ENCODE measurements around the gene NPNT.

NPNT gene

DNA sequence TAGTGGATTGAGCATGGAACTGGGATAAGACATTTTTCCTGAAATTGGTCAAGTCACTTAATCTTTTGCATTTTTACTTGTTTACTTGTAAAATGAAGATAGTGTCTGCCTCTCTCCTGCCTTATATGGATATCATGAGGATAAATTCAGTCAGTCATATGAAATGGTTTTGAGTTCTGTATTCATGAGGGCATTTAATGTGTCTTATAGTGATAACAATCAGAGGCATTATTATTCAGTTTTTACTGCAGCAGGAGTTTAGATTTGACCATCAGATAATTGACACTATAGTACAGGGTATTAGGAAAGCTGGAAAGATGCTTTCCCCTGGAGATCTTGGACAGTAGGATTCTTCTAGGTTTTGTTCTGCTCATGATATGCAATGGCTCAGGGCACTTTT, 26.0 kb downstream of the NPNT start:
- DNase-seq, result no peak

DNA sequence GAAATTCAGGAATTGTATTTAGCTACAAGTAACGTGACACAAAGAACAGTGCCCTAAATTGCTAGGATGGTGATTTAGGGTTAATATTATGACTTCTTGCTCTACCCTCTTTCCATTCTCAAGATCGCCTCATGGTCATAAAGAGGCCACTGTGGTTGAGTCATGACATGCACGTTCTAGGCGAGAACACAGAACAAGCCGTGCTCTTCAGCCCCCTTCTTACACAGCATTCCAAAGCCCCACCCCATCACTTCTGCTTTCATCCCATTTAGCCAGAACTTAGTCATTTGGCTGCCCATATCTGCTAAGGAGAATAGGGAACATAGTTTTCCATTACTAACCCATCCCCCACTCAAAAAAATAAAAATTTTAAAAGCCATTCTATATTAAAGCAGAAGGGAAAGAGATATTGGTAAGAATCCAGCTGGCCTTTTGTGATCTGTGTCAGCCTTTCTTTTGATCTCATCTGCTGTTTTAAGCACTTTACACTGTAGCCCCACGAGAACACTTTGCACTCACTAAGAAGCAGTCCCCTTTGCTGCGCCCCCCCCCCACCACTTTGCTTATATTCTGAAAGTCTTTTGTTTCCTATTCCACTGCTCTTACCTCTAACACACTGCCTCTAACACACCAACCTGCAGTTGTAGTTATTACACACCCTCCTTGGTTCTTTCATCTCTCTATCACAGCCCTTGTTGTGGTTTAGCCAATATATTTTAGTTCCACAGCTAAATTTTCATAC, 28.4 kb downstream of the NPNT start:
- no peak for DNase-seq

DNA sequence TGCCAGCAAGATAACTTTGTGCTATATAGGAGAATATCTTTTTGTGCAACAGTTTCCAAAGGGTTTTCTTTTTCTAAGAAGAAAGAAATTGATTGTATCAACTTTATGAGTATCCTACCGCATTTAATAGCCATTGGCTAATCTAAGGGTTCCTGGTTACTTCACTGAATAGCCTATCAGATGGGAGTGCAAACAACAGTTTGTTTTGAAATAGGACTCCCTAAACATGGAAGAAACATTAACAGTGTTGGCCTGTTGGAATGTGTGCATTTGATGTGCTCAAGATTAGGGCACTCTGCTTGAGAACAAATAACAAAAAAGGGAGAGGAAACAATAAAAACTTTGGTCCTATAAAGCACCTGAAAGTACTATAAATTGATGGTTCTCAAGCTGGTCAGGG, 29.1 kb downstream of the NPNT start:
- no peak for DNase-seq

DNA sequence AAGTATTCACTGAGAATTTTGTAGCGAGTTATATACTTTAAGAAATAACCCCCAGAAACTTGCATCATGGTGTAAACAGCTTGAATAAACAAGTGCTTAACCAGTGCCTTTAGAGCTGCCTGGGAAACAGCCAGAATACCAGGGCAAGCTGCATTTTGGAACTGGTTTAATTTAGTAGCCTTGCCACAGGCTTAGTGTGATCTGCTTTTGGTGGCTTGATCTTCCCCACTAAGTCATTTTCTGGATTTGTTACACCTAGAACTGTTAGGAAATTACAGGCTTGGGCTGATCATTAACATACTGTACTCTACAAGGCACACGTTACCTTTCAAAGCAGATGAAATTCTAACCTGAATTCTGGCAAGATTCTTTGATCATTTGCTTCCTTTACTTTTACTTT, 35.4 kb downstream of the NPNT start:
- no peak for DNase-seq

DNA sequence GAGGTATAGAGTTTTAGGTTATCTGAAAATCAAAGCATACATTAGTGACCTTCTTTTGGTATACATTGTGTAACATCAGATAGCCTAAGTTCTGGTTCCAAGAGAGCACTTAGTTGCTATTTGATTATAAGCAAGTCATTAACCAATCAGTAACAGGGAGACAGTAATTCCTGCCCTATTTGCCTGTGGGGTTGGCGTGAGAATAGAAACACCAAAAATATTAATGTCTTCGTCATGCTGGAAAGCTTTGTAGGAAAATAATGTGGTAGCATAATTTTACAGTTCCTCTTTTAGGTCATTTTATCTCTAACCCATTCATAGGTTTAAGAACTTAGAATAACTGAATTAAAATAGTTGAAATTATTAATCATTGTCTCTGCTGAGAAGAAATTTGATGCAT, 37.8 kb downstream of the NPNT start:
- DNase-seq, result no peak

DNA sequence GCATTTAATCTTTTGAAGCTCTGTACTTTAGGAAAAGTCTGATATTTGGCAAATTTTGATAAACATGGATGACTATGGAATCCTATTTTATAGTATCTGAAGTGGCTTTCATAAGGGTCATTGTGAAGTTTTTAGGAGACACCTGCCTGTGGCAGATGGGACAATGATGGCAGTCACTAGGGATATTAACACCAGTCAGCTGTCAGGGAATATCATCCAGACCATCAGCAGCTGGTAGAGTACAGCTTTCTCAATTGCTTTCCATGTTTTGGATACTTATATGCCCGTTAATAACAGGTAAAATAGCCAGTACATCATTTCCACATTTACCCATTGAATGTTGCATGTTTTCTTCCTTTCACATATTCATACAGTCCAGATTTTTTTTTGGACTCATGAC, 39.1 kb downstream of the NPNT start:
- no peak for DNase-seq

DNA sequence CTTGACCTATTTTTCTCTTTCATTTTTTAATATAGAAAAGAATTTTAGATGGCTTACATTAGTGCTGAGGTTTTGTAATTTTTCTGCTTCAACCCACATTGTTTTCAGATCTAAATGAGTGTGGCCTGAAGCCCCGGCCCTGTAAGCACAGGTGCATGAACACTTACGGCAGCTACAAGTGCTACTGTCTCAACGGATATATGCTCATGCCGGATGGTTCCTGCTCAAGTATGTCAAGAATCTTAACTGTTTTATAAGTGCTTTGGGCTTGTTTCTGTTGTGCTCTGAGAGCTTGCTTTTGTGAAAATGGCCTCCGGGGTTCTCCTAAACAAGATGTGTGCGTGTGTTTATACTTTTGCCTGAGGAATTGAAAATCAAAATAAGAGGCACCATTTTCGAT, 41.6 kb downstream of the NPNT start:
- DNase-seq, result no peak

DNA sequence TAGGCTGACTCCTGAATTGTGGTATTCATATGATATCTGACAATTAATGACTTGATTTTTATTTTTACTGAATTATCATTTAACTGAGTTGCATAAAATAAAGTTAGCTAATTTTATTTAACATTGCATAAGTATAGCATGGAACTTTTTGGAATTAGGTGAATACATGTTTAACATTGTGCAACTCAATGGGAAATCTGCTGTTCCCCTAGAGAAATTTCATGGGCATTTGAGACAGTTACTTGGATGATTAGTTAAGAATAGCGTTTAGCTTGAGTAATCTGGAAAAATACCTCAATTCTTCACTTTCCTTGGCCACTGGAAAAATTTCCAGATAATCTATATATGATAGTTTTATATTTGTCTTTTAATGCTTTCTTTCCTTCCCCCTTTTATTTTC, 42.5 kb downstream of the NPNT start:
- DNase-seq, result no peak

DNA sequence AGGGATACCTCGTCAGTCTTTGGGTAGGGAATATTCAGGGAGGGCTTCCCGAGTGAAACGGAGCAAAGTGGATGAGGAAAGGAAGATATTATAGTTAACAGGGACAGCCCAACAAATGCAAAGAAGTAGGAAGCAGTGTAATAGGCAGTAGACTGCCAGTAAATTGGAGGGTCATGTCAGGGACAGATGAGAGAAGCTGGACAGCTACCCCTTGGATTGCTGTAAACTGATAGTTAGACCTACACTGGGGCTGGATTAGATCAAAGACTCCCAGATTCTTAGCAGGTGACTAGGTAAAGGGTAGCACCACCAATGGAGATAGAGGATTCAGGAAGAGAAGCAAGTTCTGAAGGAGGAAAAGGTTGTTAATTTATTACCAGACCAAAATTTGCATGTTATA, 48.0 kb downstream of the NPNT start:
- no peak for DNase-seq

DNA sequence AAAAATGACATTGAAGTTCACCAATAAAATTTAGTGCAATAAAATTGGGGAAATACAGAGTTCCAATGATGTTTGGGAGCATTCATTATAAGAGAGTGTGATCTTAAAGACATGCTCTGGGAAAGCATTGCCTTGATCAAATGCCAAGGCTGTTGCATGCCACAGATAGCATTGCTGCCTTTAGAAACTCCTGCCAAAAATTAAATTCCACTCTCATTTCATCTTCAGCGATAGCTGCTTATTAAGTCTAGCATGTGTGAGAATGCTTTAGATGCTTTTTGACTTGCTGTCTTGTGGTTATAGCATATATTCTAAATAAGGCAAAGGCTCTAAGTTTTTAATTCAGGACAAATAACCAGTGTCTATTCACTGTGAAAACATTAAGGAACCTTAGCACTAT, 49.3 kb downstream of the NPNT start:
- DNase-seq, result no peak

DNA sequence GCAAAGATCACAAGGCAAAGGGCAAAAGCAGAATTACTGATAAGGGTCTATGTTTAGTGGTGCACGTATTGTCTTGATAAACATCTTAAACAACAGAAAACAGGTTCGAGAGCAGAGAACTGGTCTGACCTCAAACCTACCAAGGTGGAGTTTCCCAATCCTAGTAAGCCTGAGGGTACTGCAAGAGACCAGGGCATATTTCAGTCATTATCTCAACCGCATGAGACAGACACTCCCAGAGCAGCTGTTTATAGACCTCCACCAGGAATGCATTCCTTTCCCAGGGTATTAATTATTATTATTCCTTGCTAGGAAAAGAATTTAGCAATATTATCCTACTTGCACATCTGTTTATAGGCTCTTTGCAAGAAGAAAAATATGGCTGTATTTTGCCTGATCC, 51.5 kb downstream of the NPNT start:
- no peak for DNase-seq

DNA sequence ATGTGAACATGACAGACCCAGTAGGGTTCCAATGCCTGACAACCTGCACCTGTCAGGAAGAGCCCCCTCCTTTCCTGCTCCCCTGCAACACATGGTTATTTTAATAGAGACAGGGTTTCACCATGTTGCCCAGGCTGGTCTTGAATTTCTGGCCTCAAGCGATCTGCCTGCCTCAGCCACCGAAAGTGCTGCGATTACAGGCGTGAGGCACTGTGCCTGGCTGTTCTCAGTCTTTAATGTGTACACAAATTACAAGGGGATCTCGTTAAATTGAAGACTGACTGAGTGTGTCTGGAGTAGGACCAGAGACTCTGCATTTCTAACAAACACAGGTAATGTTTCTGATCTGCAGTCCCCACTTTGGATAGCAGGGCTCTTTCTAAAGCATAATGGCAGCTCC, 55.4 kb downstream of the NPNT start:
- no peak for DNase-seq

DNA sequence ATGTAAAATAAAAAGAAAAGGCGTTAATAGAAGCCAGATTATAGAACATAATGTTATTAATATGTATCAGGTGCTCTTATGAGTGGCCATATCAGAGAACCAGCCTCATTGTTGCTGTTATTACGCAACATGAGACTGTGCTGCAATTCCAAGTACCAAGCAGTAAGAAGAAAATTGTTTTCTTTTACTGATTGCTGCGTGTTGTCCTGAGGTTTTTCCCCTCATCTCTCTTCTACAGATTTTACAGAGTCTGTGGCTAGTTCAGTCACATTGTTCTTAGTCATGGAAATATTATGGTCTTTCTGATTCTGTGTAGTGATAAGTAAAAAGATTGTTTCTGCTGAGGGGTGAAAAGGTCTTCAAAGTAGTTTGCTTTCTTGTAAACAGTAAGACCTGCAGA, 55.9 kb downstream of the NPNT start:
- DNase-seq, result no peak

DNA sequence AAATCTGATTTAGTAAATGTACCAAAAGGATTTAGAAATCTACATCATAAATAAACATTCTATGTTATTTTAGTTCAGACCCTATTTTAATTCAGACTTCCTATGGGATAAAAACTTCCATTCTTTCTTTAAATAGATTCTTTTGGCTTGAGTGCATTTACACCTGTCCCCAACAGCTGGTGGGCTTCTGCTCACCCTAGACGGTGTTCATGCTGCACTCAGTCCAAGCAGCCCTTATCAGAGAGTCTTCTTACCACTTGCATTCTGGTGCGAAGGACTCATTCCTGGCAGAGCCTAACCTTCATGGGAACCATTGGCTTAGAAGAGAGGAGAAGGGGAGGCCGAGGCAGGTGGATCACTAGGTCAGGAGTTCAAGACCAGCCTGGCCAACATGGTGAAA, 57.3 kb downstream of the NPNT start:
- DNase-seq, result no peak

DNA sequence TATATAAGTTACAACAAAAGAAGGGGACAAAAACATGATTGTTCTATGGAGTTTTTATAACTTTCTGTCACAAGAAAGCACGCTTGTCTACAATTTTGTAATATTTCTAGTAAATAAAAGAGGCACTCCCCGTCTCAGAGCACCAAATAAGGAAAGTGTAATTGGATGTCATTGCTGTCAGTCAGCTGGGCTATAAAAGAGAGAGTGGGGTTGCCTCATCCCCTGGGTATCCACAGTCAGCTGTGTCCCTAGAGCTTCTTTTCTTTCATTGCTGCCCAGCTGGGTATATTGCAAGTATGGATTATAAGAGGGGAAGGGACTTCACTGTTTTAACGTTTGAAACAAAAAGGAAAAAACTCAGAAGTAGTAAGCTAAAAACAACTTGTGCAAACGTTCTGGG, 61.3 kb downstream of the NPNT start:
- no peak for DNase-seq

DNA sequence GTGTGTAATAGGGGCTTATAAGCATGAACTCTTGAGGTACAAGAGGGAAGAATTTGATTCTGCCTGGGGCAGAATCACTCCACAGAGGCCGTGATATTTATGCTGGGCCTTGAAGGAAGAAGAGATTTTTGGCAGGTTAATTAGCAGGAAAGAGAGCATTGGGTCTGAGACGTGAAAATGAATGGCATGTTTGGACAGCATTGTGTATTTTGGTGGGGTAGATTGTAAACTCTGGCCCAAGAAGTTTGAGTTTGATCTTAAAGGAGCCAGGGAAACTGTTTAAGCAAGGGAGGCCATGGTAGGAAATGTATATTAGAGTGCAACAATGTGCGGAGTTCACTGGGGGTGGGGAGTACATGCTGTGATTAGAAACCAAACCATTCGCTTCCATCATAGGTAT, 62.4 kb downstream of the NPNT start:
- DNase-seq, result no peak

DNA sequence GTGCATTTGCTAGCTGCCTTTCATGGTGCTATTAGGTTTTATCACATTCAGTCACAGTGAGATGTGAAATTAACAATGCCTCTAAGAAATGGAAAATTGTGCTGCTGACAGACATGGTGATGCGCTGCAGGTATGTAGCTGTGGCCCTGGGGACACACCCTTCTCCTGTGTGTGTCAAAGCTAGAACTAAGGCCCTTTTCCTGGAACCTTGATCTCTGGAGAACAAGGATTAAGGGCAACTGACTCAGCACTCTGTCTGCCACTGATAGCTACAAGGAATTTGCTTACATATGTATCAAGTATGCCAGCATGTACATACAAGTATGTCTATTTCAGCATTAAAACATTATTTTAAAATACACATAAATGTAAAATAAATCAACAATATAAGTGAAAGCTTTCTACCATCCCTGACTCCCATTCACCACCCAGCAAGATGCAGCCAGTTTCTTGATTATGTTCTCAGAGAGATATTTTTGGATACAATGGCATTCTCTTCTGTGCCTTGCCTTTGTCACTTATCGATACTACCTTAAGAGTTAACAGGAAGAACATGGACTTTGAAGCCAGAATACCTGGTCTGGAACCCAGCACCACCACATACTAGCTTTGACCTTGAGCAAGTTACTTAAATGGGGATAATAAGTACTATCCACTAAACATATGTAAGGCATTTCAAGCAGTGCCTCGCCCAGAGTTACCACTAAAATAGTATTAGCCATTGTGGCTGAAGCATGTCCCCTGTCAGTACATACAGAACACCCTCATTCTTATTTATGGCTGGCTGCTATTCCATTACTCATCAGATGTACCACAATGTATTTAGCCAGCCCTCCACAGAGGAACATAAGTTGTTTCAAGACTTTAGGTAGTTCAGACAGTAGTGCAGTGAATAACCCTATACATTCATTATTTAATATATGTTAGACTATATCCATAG, 68.5 kb downstream of the NPNT start:
- no peak for DNase-seq

DNA sequence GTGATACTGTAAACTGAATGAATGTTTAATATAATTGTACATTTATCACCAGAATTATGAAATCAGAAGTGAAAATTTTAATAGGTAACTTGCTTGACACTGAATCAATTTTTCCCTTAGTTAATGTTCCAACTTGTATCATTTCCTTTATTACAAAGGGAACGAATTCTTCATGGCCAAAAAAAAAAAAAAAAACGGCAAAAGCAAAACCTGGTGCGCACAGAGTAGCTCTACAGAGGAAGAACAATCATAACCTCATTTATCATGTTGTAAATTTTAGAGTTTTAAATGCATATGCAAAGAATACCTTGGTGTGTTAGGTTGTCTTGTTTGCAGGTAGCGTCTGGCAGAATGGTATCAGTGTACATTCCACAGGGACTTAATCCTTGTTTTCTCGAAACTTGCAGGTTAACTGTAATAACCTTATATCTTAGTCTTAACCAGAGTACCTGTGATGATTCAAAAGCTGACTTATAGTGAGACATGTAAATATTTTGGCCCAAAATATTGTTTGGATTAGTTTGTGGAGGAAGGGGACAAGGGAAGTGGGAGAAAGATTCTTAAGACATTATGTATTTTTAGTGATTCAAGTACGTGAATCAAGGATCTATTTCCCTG, 70.0 kb downstream of the NPNT start:
- DNase-seq, result no peak

DNA sequence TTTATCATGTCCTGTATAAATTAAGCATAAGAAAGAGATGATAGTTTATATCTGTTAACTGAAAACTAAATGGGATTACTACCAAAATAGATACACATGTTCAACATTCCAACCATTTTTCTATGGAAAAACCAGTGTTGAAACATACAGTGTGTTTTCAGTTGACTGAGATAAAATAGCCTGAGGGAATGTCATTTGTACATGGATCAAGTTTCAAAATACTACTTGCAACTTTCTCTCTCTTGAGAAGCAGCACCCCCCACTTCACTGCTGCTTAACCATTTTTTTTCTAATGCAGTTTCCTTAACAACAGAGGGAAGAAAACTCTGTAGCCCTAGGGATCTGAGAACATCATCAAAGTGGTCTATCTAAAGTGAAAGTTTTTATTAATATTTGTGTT, 70.8 kb downstream of the NPNT start:
- no peak for DNase-seq

DNA sequence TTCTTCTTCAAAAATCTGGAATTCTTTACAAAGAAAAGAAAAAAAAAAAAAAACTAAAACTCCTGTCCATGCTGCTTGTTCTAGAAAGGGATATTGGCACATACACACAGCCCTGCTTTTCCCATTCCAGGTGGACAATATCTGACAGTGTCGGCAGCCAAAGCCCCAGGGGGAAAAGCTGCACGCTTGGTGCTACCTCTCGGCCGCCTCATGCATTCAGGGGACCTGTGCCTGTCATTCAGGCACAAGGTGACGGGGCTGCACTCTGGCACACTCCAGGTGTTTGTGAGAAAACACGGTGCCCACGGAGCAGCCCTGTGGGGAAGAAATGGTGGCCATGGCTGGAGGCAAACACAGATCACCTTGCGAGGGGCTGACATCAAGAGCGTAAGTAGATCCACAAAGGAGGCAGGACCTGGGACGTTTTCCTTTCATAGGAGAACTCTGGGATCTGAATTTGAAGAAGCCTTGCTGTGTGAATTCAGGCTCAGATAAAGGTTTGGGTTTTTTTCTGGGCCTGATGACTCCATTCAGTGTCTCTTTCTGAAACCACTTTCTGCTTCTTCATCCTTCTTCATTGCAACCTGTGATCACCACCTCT, 71.9 kb downstream of the NPNT start:
- DNase-seq, result no peak

DNA sequence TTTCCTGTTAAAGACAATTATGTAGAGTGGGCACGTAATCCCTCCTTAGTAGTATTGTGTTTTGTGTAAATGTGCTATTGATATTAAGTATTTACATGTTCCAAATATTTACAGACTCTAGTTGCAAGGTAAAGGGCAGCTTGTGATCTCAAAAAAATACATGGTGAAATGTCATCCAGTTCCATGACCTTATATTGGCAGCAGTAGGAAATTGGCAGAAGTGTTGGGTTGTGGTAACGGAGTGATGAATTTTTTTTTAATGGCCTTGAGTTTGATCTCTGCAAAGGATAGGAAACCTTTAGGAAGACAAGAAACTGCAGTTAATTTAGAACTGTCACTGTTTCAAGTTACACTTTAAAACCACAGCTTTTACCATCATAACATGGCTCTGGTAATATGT, 74.3 kb downstream of the NPNT start:
- DNase-seq, result no peak

DNA sequence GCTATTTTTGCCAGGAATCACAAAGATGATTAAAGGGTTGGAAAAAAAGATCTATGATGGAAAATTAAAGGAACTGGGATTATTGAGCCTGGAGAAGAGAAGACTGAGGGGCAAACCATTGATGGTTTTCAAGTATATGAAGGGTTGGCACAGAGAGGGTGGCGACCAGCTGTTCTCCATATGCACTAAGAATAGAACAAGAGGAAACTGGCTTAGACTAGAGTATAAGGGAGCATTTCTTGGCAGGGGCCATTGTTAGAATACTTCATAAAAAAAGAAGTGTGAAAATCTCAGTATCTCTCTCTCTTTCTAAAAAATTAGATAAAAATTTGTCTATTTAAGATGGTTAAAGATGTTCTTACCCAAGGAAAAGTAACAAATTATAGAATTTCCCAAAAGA, 75.1 kb downstream of the NPNT start:
- DNase-seq, result no peak

DNA sequence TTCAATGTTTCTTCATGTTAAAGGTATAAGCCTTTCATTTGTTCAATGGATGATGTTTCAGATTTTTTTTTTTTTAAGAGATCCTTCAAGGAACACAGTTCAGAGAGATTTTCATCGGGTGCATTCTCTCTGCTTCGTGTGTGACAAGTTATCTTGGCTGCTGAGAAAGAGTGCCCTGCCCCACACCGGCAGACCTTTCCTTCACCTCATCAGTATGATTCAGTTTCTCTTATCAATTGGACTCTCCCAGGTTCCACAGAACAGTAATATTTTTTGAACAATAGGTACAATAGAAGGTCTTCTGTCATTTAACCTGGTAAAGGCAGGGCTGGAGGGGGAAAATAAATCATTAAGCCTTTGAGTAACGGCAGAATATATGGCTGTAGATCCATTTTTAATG, 75.8 kb downstream of the NPNT start:
- no peak for DNase-seq
